T follicular helper cell (primary cell): ENCODE measurements around the gene IFT122.

Experiments used
- DNase-seq: peaks from one replicate; pipeline ENCODE4 v3.0.0-alpha.2; 2020; ENCODE audit warnings: low read depth

The IFT122 gene

DNA sequence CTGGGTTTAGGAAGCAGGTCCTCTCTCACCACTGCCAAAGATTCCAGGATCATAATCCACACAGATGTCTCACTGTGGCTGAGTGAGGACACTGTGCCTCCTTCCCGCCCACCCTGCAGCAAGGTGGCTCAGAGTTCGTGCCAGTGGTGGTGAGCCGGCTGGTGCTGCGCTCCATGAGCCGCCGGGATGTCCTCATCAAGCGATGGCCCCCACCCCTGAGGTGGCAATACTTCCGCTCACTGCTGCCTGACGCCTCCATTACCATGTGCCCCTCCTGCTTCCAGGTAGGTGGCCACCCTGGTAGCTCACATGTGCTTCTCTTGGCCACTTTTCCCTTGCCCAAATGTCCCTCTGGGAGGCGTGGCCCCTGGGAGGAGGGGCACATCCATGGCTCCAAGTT is 79.4 kb downstream of the IFT122 start:
- no peak for DNase-seq

DNA sequence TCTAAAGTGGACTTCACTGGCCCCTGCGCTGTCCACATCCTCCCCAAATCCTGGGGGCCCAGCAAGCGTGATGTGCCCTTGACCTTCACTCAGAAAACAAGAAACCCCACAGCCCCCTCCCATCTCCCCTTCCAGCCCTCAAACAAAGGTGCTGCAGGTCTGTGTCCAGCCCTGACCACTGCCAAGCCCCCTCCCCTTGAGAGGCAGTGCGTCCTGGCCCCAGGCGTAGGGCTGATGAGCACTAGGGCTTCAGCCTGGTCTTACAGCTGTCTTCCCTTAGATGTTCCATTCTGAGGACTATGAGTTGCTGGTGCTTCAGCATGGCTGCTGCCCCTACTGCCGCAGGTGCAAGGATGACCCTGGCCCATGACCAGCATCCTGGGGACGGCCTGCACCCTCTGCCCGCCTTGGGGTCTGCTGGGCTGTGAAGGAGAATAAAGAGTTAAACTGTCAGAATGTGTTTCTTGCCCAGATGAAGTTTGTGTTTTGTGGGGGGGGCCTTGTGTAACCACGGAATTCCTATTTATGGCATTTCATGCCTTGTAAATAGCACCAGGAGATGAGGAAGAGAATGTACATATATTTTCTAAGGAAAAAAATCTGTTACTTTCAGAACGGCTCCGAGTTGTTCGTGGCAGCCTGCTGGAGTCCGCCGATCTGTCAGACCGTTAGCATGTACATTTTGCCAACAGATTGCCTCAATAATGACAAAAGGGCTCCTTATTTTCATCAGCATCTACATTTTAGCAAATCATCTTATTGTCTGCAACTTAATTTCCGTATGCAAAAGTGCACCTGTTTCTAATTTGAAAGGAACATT is 80.1 kb downstream of the IFT122 start:
- DNase-seq: no peak

DNA sequence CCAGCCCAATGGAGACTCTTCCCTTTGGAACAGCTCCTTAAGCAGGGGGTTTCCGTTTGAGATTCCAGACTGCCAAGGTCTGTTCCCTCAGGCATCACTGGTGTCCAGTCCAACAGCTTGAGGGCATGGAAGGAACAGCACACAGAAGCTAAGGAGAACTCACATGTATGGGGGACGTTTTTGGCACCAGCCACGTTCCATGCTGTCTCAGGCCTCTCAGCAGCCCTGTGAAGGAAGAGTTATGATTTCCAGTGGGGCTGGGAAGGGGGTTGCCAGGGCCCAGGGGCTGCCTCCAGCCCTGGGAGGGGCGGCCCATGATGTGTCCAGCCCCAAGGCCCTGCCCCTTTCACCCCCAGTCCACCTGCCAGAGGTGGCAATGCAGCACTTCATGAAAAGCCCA is 80.9 kb downstream of the IFT122 start:
- DNase-seq: no peak

DNA sequence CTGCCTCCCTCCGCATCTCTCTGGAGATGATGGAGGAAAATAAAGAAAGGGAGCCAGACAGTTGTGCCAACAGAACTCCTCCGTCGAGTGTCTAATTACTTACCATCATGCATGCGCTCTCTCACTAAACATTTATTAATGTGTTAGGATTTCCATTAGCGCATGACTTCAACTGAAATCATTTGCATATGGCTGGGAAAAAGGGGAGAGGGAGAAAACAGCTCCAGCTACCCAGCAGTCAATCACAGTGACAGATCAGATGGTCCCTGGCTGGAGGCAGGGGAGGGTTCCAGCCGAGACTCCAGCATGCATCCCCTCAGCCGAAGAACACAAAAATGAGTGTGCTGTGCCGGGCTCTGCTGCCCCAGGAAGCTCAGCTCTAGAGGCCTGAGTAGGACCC is 81.6 kb downstream of the IFT122 start:
- DNase-seq: no peak

DNA sequence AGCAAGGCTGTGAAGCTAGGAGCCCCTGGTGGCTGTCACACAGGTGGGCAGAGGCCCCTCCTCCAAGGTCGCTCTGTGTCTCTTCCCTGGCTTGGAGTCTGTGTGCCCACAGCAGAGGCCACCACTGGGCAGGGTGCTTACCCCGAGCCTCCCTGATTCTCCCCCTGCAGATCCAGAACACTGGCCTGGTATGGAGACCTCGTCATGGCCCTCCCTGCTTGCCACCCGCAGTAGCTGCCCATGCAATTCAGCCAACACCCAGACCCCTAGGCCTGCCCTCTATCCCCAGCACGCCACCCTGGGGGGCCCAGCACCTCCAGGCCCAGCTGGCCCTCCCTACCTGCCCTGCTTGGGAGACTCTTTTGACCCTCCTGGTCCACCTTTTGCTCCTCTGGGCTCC is 82.9 kb downstream of the IFT122 start:
- DNase-seq: no peak

DNA sequence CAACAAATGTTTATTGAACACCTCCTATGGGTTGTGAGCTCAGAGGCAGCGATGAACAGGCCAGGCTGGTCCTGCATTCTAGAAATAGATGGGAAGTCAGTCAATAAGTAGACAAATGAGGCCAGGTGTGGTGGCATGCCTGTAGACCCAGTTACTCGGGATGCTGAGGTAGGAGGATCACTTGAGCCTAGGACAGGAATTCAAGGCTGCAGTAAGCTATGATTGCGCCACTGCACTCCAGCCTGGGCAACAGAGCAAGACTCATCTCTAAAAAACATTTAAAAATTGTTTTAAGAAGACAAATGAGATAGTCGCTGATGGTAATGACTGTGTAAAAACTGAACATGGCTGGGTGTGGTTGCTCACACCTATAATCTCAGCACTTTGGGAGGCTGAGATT is 84.1 kb downstream of the IFT122 start:
- no peak for DNase-seq

DNA sequence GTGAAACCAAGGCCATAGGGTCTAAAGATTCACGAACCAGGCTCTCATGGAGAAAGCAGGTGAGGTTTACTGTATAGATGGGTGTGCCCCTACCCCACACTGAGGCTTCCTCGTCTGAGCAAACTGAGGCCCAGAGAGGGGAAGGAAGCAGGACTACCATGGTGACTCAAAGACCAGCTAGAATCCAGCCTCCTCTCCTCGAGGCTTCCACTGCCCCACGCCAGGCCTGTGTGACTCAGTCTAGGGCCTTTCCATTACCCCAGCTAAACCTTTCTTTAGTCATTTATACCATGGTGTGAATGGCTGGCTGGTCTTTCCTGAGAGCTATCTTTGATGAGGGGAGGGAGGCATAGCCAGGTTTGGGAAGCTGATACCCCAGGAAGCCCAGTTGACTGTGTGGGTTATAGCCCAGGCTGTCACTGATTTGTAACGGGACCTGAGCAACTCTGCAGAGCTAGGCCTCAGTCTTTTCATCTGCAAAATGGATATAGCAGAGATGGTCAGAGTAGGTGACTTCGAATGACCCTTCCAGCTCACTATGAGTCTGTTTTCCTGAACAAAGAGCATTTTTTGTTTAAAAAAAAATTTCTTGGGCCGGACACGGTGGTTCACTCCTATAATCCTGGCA is 85.4 kb downstream of the IFT122 start:
- no peak for DNase-seq

DNA sequence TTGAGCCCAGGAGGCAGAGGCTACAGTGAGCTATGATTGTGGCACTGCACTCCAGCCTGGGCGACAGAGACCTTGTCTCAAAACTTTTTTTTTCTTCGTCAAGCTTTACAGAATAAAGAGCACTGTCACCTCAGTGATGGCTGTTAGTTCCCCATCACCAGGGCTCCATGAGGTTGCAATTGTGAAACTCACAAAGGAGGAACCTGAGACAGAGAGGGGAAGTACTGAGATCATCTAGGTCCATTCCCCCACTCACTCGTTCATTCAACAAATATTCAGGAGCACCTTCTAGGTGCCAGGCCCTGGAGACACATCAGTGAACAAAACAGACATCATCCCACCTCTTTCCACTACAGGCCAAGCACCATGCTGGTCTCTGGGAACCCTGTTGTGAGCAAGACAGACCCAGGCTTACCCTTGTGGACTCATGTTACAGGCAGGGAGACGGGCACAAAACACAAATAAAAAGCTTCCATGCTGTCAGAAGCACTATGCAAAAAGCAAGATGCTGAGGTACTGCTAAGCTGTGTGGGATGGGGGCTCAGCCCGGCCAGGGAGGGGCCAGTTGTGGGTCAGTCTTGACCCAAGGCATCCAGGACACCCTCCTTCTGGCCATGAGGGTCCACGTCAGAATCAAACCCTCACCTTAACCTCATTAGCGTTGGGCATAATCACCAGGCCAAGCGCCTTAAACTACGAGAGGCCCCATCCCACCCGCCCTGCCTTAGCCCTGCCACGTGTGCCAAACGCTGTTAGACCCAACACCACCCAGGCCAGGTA is 86.3 kb downstream of the IFT122 start:
- no peak for DNase-seq

DNA sequence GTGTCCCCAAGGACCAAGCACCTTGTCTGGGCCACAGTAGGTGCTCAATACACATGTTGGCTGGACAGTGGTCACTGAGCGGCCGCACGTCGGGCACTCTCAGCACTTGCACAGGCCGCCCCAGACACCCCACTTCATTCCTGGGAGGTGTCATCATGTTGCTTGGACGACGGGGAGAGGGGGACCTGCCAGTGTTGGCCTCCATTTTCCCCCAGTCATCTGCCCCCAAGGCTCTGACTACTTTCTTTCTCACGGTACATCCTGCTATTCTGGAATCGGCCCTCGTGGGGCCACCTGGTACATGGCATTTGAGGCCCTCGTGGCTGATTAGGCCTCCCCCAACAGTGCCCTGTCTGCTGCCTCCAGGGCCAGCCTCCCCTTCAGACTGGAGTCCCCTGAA is 87.2 kb downstream of the IFT122 start:
- DNase-seq: no peak

DNA sequence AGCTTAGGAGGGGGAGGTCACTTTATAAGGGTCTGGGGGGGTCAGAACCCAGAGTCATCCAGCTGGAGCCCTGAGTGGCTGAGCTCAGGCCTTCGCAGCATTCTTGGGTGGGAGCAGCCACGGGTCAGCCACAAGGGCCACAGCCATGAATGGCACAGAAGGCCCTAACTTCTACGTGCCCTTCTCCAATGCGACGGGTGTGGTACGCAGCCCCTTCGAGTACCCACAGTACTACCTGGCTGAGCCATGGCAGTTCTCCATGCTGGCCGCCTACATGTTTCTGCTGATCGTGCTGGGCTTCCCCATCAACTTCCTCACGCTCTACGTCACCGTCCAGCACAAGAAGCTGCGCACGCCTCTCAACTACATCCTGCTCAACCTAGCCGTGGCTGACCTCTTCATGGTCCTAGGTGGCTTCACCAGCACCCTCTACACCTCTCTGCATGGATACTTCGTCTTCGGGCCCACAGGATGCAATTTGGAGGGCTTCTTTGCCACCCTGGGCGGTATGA is 88.6 kb downstream of the IFT122 start, which contains the start of gene RHO:
Gene RHO (plus strand): TSS at position 51 of the 512 bp plus-strand sequence. CDS start 95 bp downstream, at position 146.
- DNase-seq: no peak

DNA sequence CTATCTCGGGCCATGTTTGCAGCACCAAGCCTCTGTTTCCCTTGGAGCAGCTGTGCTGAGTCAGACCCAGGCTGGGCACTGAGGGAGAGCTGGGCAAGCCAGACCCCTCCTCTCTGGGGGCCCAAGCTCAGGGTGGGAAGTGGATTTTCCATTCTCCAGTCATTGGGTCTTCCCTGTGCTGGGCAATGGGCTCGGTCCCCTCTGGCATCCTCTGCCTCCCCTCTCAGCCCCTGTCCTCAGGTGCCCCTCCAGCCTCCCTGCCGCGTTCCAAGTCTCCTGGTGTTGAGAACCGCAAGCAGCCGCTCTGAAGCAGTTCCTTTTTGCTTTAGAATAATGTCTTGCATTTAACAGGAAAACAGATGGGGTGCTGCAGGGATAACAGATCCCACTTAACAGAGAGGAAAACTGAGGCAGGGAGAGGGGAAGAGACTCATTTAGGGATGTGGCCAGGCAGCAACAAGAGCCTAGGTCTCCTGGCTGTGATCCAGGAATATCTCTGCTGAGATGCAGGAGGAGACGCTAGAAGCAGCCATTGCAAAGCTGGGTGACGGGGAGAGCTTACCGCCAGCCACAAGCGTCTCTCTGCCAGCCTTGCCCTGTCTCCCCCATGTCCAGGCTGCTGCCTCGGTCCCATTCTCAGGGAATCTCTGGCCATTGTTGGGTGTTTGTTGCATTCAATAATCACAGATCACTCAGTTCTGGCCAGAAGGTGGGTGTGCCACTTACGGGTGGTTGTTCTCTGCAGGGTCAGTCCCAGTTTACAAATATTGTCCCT is 89.6 kb downstream of the IFT122 start:
- DNase-seq: no peak

DNA sequence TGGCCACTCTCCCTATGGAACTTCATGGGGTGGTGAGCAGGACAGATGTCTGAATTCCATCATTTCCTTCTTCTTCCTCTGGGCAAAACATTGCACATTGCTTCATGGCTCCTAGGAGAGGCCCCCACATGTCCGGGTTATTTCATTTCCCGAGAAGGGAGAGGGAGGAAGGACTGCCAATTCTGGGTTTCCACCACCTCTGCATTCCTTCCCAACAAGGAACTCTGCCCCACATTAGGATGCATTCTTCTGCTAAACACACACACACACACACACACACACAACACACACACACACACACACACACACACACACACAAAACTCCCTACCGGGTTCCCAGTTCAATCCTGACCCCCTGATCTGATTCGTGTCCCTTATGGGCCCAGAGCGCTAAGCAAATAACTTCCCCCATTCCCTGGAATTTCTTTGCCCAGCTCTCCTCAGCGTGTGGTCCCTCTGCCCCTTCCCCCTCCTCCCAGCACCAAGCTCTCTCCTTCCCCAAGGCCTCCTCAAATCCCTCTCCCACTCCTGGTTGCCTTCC is 90.3 kb downstream of the IFT122 start:
- no peak for DNase-seq

DNA sequence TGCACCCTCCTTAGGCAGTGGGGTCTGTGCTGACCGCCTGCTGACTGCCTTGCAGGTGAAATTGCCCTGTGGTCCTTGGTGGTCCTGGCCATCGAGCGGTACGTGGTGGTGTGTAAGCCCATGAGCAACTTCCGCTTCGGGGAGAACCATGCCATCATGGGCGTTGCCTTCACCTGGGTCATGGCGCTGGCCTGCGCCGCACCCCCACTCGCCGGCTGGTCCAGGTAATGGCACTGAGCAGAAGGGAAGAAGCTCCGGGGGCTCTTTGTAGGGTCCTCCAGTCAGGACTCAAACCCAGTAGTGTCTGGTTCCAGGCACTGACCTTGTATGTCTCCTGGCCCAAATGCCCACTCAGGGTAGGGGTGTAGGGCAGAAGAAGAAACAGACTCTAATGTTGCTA is 90.8 kb downstream of the IFT122 start:
- no peak for DNase-seq

DNA sequence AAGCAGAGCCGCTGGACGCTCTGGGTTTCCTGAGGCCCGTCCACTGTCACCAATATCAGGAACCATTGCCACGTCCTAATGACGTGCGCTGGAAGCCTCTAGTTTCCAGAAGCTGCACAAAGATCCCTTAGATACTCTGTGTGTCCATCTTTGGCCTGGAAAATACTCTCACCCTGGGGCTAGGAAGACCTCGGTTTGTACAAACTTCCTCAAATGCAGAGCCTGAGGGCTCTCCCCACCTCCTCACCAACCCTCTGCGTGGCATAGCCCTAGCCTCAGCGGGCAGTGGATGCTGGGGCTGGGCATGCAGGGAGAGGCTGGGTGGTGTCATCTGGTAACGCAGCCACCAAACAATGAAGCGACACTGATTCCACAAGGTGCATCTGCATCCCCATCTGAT is 91.7 kb downstream of the IFT122 start:
- no peak for DNase-seq

DNA sequence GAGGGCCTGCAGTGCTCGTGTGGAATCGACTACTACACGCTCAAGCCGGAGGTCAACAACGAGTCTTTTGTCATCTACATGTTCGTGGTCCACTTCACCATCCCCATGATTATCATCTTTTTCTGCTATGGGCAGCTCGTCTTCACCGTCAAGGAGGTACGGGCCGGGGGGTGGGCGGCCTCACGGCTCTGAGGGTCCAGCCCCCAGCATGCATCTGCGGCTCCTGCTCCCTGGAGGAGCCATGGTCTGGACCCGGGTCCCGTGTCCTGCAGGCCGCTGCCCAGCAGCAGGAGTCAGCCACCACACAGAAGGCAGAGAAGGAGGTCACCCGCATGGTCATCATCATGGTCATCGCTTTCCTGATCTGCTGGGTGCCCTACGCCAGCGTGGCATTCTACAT is 92.2 kb downstream of the IFT122 start:
- no peak for DNase-seq

DNA sequence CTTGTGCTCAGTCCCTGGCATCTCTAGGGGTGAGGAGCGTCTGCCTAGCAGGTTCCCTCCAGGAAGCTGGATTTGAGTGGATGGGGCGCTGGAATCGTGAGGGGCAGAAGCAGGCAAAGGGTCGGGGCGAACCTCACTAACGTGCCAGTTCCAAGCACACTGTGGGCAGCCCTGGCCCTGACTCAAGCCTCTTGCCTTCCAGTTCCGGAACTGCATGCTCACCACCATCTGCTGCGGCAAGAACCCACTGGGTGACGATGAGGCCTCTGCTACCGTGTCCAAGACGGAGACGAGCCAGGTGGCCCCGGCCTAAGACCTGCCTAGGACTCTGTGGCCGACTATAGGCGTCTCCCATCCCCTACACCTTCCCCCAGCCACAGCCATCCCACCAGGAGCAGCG is 93.4 kb downstream of the IFT122 start:
- DNase-seq: no peak

DNA sequence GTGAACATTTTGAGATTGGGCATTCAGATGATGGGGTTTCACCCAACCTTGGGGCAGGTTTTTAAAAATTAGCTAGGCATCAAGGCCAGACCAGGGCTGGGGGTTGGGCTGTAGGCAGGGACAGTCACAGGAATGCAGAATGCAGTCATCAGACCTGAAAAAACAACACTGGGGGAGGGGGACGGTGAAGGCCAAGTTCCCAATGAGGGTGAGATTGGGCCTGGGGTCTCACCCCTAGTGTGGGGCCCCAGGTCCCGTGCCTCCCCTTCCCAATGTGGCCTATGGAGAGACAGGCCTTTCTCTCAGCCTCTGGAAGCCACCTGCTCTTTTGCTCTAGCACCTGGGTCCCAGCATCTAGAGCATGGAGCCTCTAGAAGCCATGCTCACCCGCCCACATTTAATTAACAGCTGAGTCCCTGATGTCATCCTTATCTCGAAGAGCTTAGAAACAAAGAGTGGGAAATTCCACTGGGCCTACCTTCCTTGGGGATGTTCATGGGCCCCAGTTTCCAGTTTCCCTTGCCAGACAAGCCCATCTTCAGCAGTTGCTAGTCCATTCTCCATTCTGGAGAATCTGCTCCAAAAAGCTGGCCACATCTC is 94.5 kb downstream of the IFT122 start:
- DNase-seq: no peak

DNA sequence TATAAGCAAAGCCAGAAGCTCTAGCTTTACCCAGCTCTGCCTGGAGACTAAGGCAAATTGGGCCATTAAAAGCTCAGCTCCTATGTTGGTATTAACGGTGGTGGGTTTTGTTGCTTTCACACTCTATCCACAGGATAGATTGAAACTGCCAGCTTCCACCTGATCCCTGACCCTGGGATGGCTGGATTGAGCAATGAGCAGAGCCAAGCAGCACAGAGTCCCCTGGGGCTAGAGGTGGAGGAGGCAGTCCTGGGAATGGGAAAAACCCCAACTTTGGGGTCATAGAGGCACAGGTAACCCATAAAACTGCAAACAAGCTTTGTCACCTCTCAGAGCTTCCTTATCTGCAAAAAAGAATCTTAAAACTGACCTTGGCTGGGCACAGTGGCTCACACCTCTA is 95.1 kb downstream of the IFT122 start:
- no peak for DNase-seq

DNA sequence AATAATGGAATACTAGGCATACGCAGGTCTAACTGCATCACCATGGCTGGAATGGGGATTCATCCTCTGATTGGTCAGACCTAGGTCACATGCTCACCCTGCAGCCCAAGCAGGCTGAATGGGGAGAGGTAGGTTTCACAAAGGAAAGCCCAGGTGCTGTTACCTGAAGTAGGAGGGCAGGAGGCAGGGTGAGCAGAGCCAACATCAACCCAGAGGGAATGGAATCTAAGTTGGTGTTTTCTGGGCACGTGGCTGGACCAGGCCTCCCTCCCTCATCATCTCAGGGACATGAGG is 96.3 kb downstream of the IFT122 start:
- no peak for DNase-seq

DNA sequence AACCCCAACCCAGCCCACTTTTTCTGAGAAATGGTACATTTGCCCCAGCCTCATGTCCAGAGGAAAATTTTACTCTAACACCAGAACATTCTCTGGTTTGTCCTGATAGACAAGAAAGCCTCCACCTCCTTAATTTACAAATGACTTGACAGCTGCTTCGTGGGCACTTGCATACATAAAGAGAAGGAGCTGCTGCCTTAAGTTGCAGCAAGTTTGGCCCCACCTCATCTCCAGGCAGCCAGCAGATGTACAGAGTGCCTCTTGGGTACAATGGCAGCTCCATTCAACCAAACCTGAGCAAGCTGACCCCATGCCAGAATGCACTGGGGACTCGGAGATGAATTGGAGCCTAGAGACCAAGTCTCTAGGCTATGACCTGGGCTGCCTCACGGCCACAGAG is 96.8 kb downstream of the IFT122 start:
- no peak for DNase-seq

DNA sequence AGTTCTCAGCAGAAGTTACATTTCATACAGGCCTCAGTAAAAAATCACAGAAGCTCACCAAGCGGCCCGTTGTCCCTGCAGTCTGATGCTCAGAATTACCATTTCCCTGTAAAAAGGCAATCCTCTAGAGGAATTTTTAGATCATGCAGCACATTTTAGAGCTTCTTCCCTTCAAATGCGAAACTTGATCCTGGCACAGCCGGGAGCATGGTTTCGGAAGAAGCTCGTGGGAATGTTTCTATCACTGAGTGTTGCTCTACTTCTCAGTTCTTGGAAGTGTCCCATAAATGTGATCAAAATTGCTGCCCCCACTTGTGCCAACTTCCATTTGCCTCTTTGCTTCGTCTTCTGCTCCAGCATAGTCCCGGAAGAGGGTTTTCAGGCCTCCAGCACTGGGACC is 99.2 kb downstream of the IFT122 start:
- DNase-seq: no peak
